Right lobe of liver (tissue), 4 donors: ENCODE data around the gene ITCH.
"Not testable (repeated sequence)": the region's sequence is repeated elsewhere in the genome, so short reads cannot be mapped to it uniquely, and the experiment has no call there.

Source experiments
- CTCF ChIP-seq, 4 donors: fragments of 200-600 bp in 3 of 4; fragments of 450-650 bp in 1 of 4; IDR thresholded peaks; one replicate each; pipeline versions ENCODE4 v1.5.1 to v1.8.0; 2016 to 2022; ENCODE audit warnings: antibody characterized with exemption in 4 of 4, mild to moderate bottlenecking in 2 of 4
- POLR2A ChIP-seq: fragments of 450-650 bp; IDR thresholded peaks from one replicate; pipeline ENCODE4 v1.6.1; 2017; ENCODE audit warnings: antibody characterized with exemption, mild to moderate bottlenecking
- donor health status: DM: no; HTN: no; CAD: no.
- donor health status: DM: no; HTN: no; CAD: no.
- donor health status: DM: no; HTN: yes; CAD: no.

DNA sequence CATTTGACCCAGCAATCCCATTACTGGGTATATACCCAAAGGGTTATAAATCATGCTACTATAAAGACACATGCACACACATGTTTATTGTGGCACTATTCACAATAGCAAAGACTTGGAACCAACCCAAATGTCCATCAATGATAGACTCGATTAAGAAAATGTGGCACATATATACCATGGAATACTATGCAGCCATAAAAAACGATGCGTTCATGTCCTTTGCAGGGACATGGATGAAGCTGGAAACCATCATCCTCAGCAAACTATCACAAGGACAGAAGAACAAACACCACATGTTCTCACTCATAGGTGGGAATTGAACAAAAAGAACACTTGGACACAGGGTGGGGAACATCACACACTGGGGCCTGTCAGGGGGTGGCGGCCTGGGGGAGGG lies 34.9 kb upstream of the ITCH start:
- TF ChIP-seq POLR2A; CTCF (IDR thresholded peaks at IDR 0.05): not testable (repeated sequence)
